B cell (primary cell): ENCODE results near the gene B3GNT7. TPM values are rescaled to one million over a fixed set of nuclear protein-coding genes. Genes with fewer than 3 reads are reported as not detected.

Experiments used
- ATAC-seq: fragments of 200-7000 bp; cut with Tn5 transposase; one replicate; pipeline ENCODE4 v1.10.0; 2021; ENCODE audit warnings: low read depth, mild to moderate bottlenecking, moderate number of reproducible peaks, moderate library complexity
- CTCF ChIA-PET: fragments of 350-600 bp; sonication (Branson Sonifier 250); formaldehyde crosslinking; loops from one replicate; lab custom pipeline; 2021; ENCODE audit warnings: antibody characterized with exemption, inconsistent platforms; lab: Charles Lee
- POLR2A ChIA-PET: fragments of 350-600 bp; sonication (Branson Sonifier 250); formaldehyde crosslinking; loops from one replicate; lab custom pipeline; 2021; ENCODE audit warnings: antibody characterized with exemption; lab: Charles Lee
- DNase-seq: peaks from one replicate; pipeline ENCODE4 v3.0.0; 2013
- H2AFZ ChIP-seq: 2 replicates; pipeline ENCODE4 v1.6.1; 2012; ENCODE audit warnings: mild to moderate bottlenecking, low read depth, low read length; ENCODE audit not compliant: insufficient read depth, poor library complexity, severe bottlenecking
- H3K27ac ChIP-seq, 2 donors: 1 replicate in 1 of 2; 2 replicates in 1 of 2; pipeline ENCODE4 v1.5.1; 2012 to 2013; ENCODE audit warnings: low read length in 2 of 2, mild to moderate bottlenecking in 2 of 2, moderate library complexity in 1 of 2
- H3K27me3 ChIP-seq, 4 experiments: fragments of 200-600 bp in 1 of 4; sonication (generic) in 1 of 4; replicated peaks in 1 of 4; 1 replicate in 2 of 4; 2 replicates in 2 of 4; pipeline versions ENCODE4 v1.6.1 to v1.7.0; 2013 to 2016; ENCODE audit warnings: low read length in 3 of 4, mild to moderate bottlenecking in 2 of 4, mixed read lengths in 1 of 4, moderate library complexity in 1 of 4; ENCODE audit not compliant: insufficient read depth in 4 of 4, control insufficient read depth in 3 of 4; ENCODE audit errors: control extremely low read depth in 1 of 4
- H3K36me3 ChIP-seq, 2 experiments: replicated peaks in 1 of 2; 1 replicate in 1 of 2; 2 replicates in 1 of 2; pipeline versions ENCODE4 v1.6.1 to v1.7.1; 2013; ENCODE audit warnings: low read length in 1 of 2; ENCODE audit not compliant: insufficient read depth in 2 of 2, control insufficient read depth in 1 of 2; ENCODE audit errors: control extremely low read depth in 1 of 2, extremely low read depth in 1 of 2
- H3K4me1 ChIP-seq, 2 donors: fragments of 200-600 bp in 1 of 2; sonication (generic) in 1 of 2; 1 replicate in 1 of 2; 2 replicates in 1 of 2; pipeline versions ENCODE4 v1.5.1 to v1.6.1; 2013 to 2017; ENCODE audit warnings: low read length in 2 of 2; ENCODE audit not compliant: control insufficient read depth in 2 of 2, insufficient read depth in 2 of 2
- H3K4me2 ChIP-seq: replicated peaks from 2 replicates; pipeline ENCODE3; 2012; ENCODE audit warnings: mild to moderate bottlenecking, low read depth, low read length; ENCODE audit not compliant: poor library complexity, severe bottlenecking
- H3K4me3 ChIP-seq, 5 experiments: fragments of 200-600 bp in 1 of 5; sonication (generic) in 1 of 5; 1 replicate in 3 of 5; 2 replicates in 2 of 5; pipeline versions ENCODE4 v1.5.1 to v1.7.0; 2011 to 2016; ENCODE audit warnings: low read length in 4 of 5, mild to moderate bottlenecking in 4 of 5, low read depth in 2 of 5, control low read depth in 1 of 5, moderate library complexity in 1 of 5; ENCODE audit not compliant: insufficient read depth in 1 of 5; ENCODE audit errors: control extremely low read depth in 1 of 5, extremely low read depth in 1 of 5
- H3K79me2 ChIP-seq: fragments of 200-600 bp; sonication (generic); one replicate; pipeline ENCODE4 v1.6.0; 2016; ENCODE audit warnings: low read length; ENCODE audit not compliant: control insufficient read depth, insufficient read depth
- H3K9ac ChIP-seq: fragments of 200-600 bp; sonication (generic); 2 replicates; pipeline ENCODE4 v1.6.1; 2017; ENCODE audit warnings: mild to moderate bottlenecking, low read length, moderate library complexity
- H3K9me3 ChIP-seq, 3 donors: one replicate each; pipeline versions ENCODE4 v1.6.1 to v1.7.1; 2013; ENCODE audit warnings: low read length in 2 of 3; ENCODE audit not compliant: control insufficient read depth in 2 of 3, insufficient read depth in 1 of 3; ENCODE audit errors: control extremely low read depth in 1 of 3
- H4K20me1 ChIP-seq: 2 replicates; pipeline ENCODE4 v1.6.0; 2012; ENCODE audit warnings: mild to moderate bottlenecking, low read length; ENCODE audit not compliant: insufficient read depth, control insufficient read depth, poor library complexity, severe bottlenecking
- H3K27ac Mint-ChIP-seq: one replicate; pipeline ENCODE4 v1.8.0; 2021; ENCODE audit warnings: mixed read lengths
- H3K27me3 Mint-ChIP-seq: one replicate; pipeline ENCODE4 v1.8.0; 2021; ENCODE audit warnings: mixed read lengths
- H3K4me1 Mint-ChIP-seq: one replicate; pipeline ENCODE4 v1.8.0; 2021; ENCODE audit warnings: mixed read lengths
- H3K4me3 Mint-ChIP-seq: one replicate; pipeline ENCODE4 v1.8.0; 2021; ENCODE audit warnings: mixed read lengths
- H3K9me3 Mint-ChIP-seq: one replicate; pipeline ENCODE4 v1.8.0; 2022; ENCODE audit warnings: mixed read lengths; ENCODE audit not compliant: insufficient read depth
- CTCF ChIP-seq: fragments of 200-600 bp; IDR thresholded peaks from one replicate; pipeline ENCODE4 v1.8.0; 2022; ENCODE audit warnings: antibody characterized with exemption, mild to moderate bottlenecking
- EZH2 ChIP-seq: IDR thresholded peaks from 2 replicates; pipeline ENCODE4 v1.6.1; 2012; ENCODE audit warnings: borderline replicate concordance, low read depth, mild to moderate bottlenecking, moderate library complexity, low read length; ENCODE audit not compliant: insufficient read depth, poor library complexity, severe bottlenecking
- WGBS: methylation state at CpG from one replicate; pipeline ENCODE4 v1.1.5; 2013; ENCODE audit warnings: missing lambda C conversion rate; ENCODE audit not compliant: insufficient coverage; 5-methylcytosine and 5-hydroxymethylcytosine counted together
- intact Hi-C: fragments of 100-400 bp; cut with micrococcal nuclease; formaldehyde crosslinking; loops from one replicate; pipeline ENCODE4 v1.10.0; 2022
- polyA plus RNA-seq: library from polyadenylated mRNA; depleted of rRNA; stranded (reverse); fragments of >200 nt; gene quantifications from 2 replicates; pipeline ENCODE4 v1.2.3, GENCODE V29; 2012
- total RNA-seq, 2 donors: library from RNA; stranded (reverse); fragments of 120-200 nt in 1 of 2; gene quantifications; 1 replicate in 1 of 2; 2 replicates in 1 of 2; pipeline versions ENCODE4 v1.2.3 to v1.2.4, GENCODE V29; 2013 to 2022

The B3GNT7 gene
- total and polyA plus RNA-seq, 2 donors (not counting 1 experiment from before 2014, with no cell fraction given), result 5.7 to 14.3 TPM

GRCh38 chr2:231409776-231410175 is 14.3 kb downstream of the B3GNT7 start:
- POLR2A ChIA-PET, result interaction anchor here (0.6 kb wide), 1 partner anchor 184 kb away, joined by 3 read pairs; no protein-coding TSS in a partner anchor
- 100% methylated on average over 4 of the region's 5 CpGs for WGBS

More at GRCh38 chr2:231409776-231410175, 14.3 kb downstream of the B3GNT7 start:
- no peak for TF ChIP-seq EZH2
- no peak for TF ChIP-seq CTCF
- no peaks in the 10 kb centered on the region for H3K36me3 ChIP-seq
- no peak for ATAC-seq
- CTCF ChIA-PET, result interaction anchor here (1.0 to 21.6 kb wide), 7 partner anchors 9 to 306 kb away, joined by 3 to 325 read pairs (median 10); partner anchors contain the start of gene B3GNT7
- H3K79me2 ChIP-seq, result no peaks in the 10 kb centered on the region
- intact Hi-C loops, result no loop called here
- peaks cover 23% of the 10 kb centered on the region for H3K4me1 Mint-ChIP-seq
- peaks cover 16 to 19% of the 10 kb centered on the region in 2 donors for H3K4me1 ChIP-seq
- H3K27me3 ChIP-seq, result peaks cover 0 to 24% (median 6%) of the 10 kb centered on the region in 4 experiments
- H3K4me3 ChIP-seq, result no peak overlapping the region
- no peak overlapping the region for H3K4me3 Mint-ChIP-seq
- H3K27ac Mint-ChIP-seq, result no peak overlapping the region
- no peak overlapping the region for H3K9ac ChIP-seq
- DNase-seq, result no peak
- no peak overlapping the region for H3K27ac ChIP-seq
- H3K9me3 Mint-ChIP-seq, result no peaks in the 10 kb centered on the region
- H3K9me3 ChIP-seq, result peaks cover 0 to 7% (median 7%) of the 10 kb centered on the region in 3 donors
- no peaks in the 10 kb centered on the region for H4K20me1 ChIP-seq
- H2AFZ ChIP-seq, result no peak overlapping the region
- no peak overlapping the region for H3K4me2 ChIP-seq
- H3K27me3 Mint-ChIP-seq, result peaks cover 13% of the 10 kb centered on the region
